Vagina (tissue), 2 donors: ENCODE measurements around the gene CCBE1. TPM values are rescaled to one million over a fixed set of nuclear protein-coding genes. Genes with fewer than 3 reads are reported as not detected.

Source experiments
- DNase-seq, 2 donors: peaks; one replicate each; pipeline ENCODE4 v3.0.0-alpha.2; 2017; ENCODE audit errors: extremely low spot score in 2 of 2
- H3K27ac ChIP-seq: fragments of 200-600 bp; sonication (generic); one replicate; pipeline ENCODE4 v1.5.1; 2019
- H3K27me3 ChIP-seq: fragments of 200-600 bp; sonication (generic); one replicate; pipeline ENCODE4 v1.5.1; 2019
- H3K36me3 ChIP-seq, 2 donors: fragments of 200-600 bp; sonication (generic); one replicate each; pipeline ENCODE4 v1.5.1; 2017 to 2019
- H3K4me1 ChIP-seq: fragments of 200-600 bp; sonication (generic); one replicate; pipeline ENCODE4 v1.5.1; 2019
- H3K4me3 ChIP-seq, 2 donors: fragments of 200-600 bp; sonication (generic); 1 replicate in 1 of 2; 2 replicates in 1 of 2; pipeline ENCODE4 v1.5.1; 2016 to 2019
- H3K9me3 ChIP-seq: fragments of 200-600 bp; sonication (generic); one replicate; pipeline ENCODE4 v1.5.1; 2019
- POLR2A ChIP-seq, 2 donors: fragments of 450-650 bp; IDR thresholded peaks; one replicate each; pipeline ENCODE4 v1.6.1; 2017; ENCODE audit warnings: antibody characterized with exemption in 2 of 2, mild to moderate bottlenecking in 2 of 2, moderate library complexity in 2 of 2
- POLR2AphosphoS5 ChIP-seq, 2 donors: sonication (generic); formaldehyde crosslinking; IDR thresholded peaks; one replicate each; pipeline ENCODE4 v1.9.0; 2017; ENCODE audit warnings: antibody characterized with exemption in 2 of 2, mild to moderate bottlenecking in 2 of 2, low read depth in 1 of 2; ENCODE audit not compliant: insufficient read depth in 1 of 2
- intact Hi-C: fragments of 100-400 bp; cut with DNase I; formaldehyde crosslinking; loops from one replicate; pipeline ENCODE4 v1.15.1; 2023
- total RNA-seq: library from RNA; depleted of rRNA; stranded (reverse); fragments of >200 nt; gene quantifications from one replicate; pipeline ENCODE4 v1.2.3, GENCODE V29; 2016
- TF ChIP-seq, protein P1 (sequence below), 3 experiments: fragments of 450-650 bp in 2 of 3; fragments of 200-600 bp in 1 of 3; sonication (generic) in 1 of 3; IDR thresholded peaks; one replicate each; pipeline ENCODE4 v1.5.1; 2017 to 2019; ENCODE audit warnings: antibody characterized with exemption in 3 of 3, mild to moderate bottlenecking in 2 of 3, moderate library complexity in 2 of 3

Gene CCBE1
- total RNA-seq, 1 donor from 2014 or later: 2.9 TPM

DNA sequence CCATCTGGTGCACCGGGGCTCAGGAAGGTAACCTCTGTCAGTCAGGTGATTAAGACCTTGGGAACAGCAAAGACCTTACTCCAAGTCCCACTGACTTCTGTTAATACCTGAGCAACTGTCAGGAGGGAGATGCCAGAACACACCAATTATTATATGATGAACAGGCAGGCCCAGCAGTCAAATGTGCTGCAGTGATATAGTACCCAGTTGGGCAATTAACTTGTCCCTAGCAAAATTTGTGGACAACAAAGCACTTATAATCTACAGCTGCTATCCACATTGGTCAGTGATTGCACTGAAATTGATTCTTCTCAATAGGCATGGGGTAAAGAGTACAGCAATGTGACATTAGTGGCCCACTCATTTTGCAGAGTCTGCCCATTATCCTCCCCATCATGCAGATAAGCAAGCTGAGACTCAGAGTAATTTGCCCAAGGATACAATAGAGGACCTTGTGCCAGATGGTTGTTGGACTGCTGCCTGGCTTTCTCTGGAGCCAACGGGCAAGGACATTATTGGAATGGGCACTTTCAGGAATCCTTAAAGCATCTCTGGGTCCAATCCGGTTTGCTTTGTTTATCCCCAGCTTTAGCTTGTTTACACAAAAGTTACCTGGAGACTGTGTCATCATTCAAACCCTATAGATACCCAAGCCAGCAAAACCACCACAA lies 147.6 kb downstream of the CCBE1 start:
- TF ChIP-seq POLR2A (IDR thresholded peaks at IDR 0.05): no peak
- TF ChIP-seq POLR2AphosphoS5 (IDR thresholded peaks at IDR 0.05; ENCODE audit: insufficient read depth in 1 of 2, low read depth in 1 of 2): no peak
- TF ChIP-seq, protein P1, sequence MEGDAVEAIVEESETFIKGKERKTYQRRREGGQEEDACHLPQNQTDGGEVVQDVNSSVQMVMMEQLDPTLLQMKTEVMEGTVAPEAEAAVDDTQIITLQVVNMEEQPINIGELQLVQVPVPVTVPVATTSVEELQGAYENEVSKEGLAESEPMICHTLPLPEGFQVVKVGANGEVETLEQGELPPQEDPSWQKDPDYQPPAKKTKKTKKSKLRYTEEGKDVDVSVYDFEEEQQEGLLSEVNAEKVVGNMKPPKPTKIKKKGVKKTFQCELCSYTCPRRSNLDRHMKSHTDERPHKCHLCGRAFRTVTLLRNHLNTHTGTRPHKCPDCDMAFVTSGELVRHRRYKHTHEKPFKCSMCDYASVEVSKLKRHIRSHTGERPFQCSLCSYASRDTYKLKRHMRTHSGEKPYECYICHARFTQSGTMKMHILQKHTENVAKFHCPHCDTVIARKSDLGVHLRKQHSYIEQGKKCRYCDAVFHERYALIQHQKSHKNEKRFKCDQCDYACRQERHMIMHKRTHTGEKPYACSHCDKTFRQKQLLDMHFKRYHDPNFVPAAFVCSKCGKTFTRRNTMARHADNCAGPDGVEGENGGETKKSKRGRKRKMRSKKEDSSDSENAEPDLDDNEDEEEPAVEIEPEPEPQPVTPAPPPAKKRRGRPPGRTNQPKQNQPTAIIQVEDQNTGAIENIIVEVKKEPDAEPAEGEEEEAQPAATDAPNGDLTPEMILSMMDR (IDR thresholded peaks at IDR 0.05): no peak
- H3K9me3 ChIP-seq: no peaks in the 10 kb centered on the region
- no peaks in the 10 kb centered on the region for H3K27me3 ChIP-seq
- DNase-seq: no peak
- no peaks in the 10 kb centered on the region for H3K36me3 ChIP-seq
- peaks cover 21% of the 10 kb centered on the region for H3K4me1 ChIP-seq
- intact Hi-C loops: no loop called here
- H3K27ac ChIP-seq: no peak overlapping the region
- no peak overlapping the region for H3K4me3 ChIP-seq

DNA sequence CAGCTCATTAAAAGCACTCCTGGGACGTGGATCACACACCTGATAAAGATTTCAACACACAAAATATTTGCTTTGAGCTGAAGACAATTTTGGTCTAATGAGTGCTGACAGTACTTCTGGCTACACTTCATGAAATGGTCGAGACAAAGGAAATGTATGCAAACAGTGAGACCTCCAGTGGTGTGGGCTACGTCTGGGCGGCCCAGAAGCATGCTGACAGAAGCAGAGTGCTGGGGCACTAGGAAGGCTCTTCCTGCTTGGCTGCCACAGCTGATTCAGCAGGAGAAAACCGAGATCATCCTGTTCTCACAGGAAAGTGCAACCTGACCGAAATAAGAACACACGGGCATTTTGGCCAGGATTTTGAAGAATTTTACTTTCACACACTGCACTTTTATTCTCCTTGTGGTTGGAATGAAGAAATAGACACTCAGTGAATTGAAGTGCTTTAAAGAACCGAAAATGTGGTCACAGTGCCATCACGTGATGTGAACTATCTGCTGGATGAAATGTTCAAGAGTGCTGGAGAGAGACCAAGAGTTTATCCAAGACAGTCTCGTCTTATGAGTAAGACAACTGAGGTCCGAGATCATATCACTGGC lies 149.5 kb downstream of the CCBE1 start:
- TF ChIP-seq, protein P1 (IDR thresholded peaks at IDR 0.05): no peak
- TF ChIP-seq POLR2AphosphoS5 (IDR thresholded peaks at IDR 0.05; ENCODE audit: insufficient read depth in 1 of 2, low read depth in 1 of 2): peak in 1 of 2 donors; percentile 11
- Histone ChIP-seq H3K4me3 (no peak overlapping the region), H3K9me3 (no peaks in the 10 kb centered on the region), H3K36me3 (no peaks in the 10 kb centered on the region), H3K4me1 (peaks cover 21% of the 10 kb centered on the region), H3K27me3 (no peaks in the 10 kb centered on the region), H3K27ac (no peak overlapping the region)
- intact Hi-C loops: no loop called here
- DNase-seq: no peak

DNA sequence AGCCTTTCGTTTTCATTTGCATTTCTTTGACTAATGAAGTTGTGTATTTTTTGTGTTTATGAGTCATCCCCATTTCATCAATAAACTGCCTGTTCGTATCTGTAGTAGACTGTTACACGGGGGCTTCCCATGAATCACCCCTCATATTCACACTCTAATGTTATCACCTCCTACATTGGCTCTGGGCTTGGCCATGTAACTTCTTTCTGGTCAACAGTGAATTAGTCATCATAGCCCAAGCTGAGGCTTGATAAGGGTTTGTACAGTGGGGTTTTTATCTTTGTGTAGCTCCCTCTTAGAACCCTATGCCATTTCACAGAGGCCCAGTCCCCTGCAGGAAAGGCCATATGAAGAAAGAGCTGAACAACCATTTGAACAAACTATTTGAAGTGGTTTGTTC lies 151.0 kb downstream of the CCBE1 start:
- H3K9me3 ChIP-seq: no peaks in the 10 kb centered on the region
- no peak for DNase-seq
- no peaks in the 10 kb centered on the region for H3K27me3 ChIP-seq
- intact Hi-C loops: no loop called here
- TF ChIP-seq, protein P1 (IDR thresholded peaks at IDR 0.05): no peak
- TF ChIP-seq POLR2AphosphoS5 (IDR thresholded peaks at IDR 0.05; ENCODE audit: insufficient read depth in 1 of 2, low read depth in 1 of 2): no peak
- TF ChIP-seq POLR2A (IDR thresholded peaks at IDR 0.05): no peak
- H3K4me3 ChIP-seq: no peak overlapping the region
- H3K27ac ChIP-seq: no peak overlapping the region
- peaks cover 21% of the 10 kb centered on the region for H3K4me1 ChIP-seq
- H3K36me3 ChIP-seq: no peaks in the 10 kb centered on the region

DNA sequence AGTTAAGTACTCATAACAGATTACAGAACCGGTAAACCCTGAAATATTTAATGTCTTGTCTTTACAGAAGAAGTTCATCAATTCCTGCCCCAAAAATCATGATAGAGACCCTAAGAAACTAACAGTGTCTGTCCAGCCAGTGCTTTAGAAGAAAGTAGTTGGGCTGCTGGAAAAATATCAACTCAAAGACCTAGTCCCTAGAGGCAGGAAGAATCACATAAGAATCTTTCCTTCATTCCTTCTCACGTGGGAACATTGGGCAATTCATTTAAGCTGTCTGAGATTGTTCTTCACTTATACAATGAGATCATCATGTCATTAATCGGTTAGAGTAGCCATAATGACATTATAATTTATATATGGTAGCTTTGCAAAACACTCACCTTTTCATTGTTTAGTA lies 156.4 kb downstream of the CCBE1 start:
- no peaks in the 10 kb centered on the region for H3K9me3 ChIP-seq
- intact Hi-C loops: no loop called here
- H3K27me3 ChIP-seq: no peaks in the 10 kb centered on the region
- TF ChIP-seq POLR2AphosphoS5 (IDR thresholded peaks at IDR 0.05; ENCODE audit: insufficient read depth in 1 of 2, low read depth in 1 of 2) (no peak), POLR2A (IDR thresholded peaks at IDR 0.05) (no peak)
- no peak for DNase-seq
- no peaks in the 10 kb centered on the region for H3K36me3 ChIP-seq
- no peaks in the 10 kb centered on the region for H3K4me1 ChIP-seq
- no peak overlapping the region for H3K4me3 ChIP-seq
- no peak overlapping the region for H3K27ac ChIP-seq

DNA sequence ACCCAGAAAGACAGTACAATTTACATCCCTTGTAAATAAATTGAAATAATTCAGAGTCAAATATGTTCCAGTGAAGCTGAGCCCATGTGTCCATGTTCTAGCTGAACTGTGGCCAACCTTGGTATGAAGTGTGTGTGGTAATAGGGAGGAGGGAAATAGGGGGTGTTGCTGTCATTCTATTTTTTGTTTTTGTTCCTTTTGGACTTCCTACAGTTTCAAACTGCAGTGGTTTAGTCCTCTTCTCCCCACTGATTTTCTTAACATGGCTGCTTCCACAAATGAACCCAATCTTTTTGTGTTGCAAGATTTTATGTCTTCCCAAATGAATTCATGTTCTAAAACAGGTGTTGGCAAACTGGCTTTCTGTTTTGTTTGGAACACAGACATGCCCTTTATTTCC lies 156.9 kb downstream of the CCBE1 start:
- intact Hi-C loops: no loop called here

More for the DNA sequence above, 156.9 kb downstream of the CCBE1 start:
- Histone ChIP-seq H3K27ac (no peak overlapping the region), H3K27me3 (no peaks in the 10 kb centered on the region), H3K4me1 (no peaks in the 10 kb centered on the region), H3K4me3 (no peak overlapping the region), H3K36me3 (no peaks in the 10 kb centered on the region), H3K9me3 (no peaks in the 10 kb centered on the region)
- no peak for TF ChIP-seq POLR2A (IDR thresholded peaks at IDR 0.05)
- no peak for TF ChIP-seq POLR2AphosphoS5 (IDR thresholded peaks at IDR 0.05; ENCODE audit: insufficient read depth in 1 of 2, low read depth in 1 of 2)
- TF ChIP-seq, protein P1 (IDR thresholded peaks at IDR 0.05): no peak
- DNase-seq: no peak
